Peyer's patch (tissue), 4 donors: Measurements from ENCODE around the gene ATP2C2.

Source experiments
- POLR2A ChIP-seq, 2 donors: fragments of 450-650 bp; IDR thresholded peaks; one replicate each; pipeline ENCODE4 v1.5.1; 2017; ENCODE audit warnings: antibody characterized with exemption in 2 of 2, mild to moderate bottlenecking in 2 of 2, moderate library complexity in 2 of 2
- TF ChIP-seq, protein P1 (sequence below), 6 experiments: fragments of 450-650 bp in 4 of 6; fragments of 200-600 bp in 2 of 6; sonication (generic) in 1 of 6; IDR thresholded peaks; one replicate each; pipeline ENCODE4 v1.5.1; 2017 to 2019; ENCODE audit warnings: antibody characterized with exemption in 6 of 6, mild to moderate bottlenecking in 3 of 6, moderate library complexity in 1 of 6

GRCh38 chr16:84477661-84478060, 109.3 kb downstream of the ATP2C2 start:
- TF ChIP-seq, protein P1, sequence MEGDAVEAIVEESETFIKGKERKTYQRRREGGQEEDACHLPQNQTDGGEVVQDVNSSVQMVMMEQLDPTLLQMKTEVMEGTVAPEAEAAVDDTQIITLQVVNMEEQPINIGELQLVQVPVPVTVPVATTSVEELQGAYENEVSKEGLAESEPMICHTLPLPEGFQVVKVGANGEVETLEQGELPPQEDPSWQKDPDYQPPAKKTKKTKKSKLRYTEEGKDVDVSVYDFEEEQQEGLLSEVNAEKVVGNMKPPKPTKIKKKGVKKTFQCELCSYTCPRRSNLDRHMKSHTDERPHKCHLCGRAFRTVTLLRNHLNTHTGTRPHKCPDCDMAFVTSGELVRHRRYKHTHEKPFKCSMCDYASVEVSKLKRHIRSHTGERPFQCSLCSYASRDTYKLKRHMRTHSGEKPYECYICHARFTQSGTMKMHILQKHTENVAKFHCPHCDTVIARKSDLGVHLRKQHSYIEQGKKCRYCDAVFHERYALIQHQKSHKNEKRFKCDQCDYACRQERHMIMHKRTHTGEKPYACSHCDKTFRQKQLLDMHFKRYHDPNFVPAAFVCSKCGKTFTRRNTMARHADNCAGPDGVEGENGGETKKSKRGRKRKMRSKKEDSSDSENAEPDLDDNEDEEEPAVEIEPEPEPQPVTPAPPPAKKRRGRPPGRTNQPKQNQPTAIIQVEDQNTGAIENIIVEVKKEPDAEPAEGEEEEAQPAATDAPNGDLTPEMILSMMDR (IDR thresholded peaks at IDR 0.05): no peak
- no peak for TF ChIP-seq POLR2A (IDR thresholded peaks at IDR 0.05)
